Esophagus squamous epithelium (tissue), 5 donors: ENCODE results near the gene GLRX3. TPM values are rescaled to one million over a fixed set of nuclear protein-coding genes. Genes with fewer than 3 reads are reported as not detected.
"Not testable (repeated sequence)": the region's sequence is repeated elsewhere in the genome, so short reads cannot be mapped to it uniquely, and the experiment has no call there.

ENCODE experiments used
- DNase-seq: peaks from one replicate; lab custom pipeline; 2025; lab: John Stamatoyannopoulos, UW
- H3K27ac ChIP-seq, 4 donors: fragments of 200-600 bp; sonication (generic); one replicate each; pipeline ENCODE4 v1.5.1; 2016 to 2019; ENCODE audit warnings: mild to moderate bottlenecking in 1 of 4
- H3K27me3 ChIP-seq, 4 donors: fragments of 200-600 bp; sonication (generic); 1 replicate in 3 of 4; 2 replicates in 1 of 4; pipeline versions ENCODE4 v1.5.1 to v1.6.0; 2017 to 2021; ENCODE audit warnings: antibody characterized with exemption in 1 of 4
- H3K36me3 ChIP-seq, 3 donors: fragments of 200-600 bp; sonication (generic); one replicate each; pipeline ENCODE4 v1.5.1; 2016 to 2019
- H3K4me1 ChIP-seq, 3 donors: fragments of 200-600 bp; sonication (generic); one replicate each; pipeline ENCODE4 v1.5.1; 2017 to 2019
- H3K4me3 ChIP-seq, 4 donors: fragments of 200-600 bp; sonication (generic); 1 replicate in 3 of 4; 2 replicates in 1 of 4; pipeline ENCODE4 v1.5.1; 2016 to 2019; ENCODE audit warnings: mild to moderate bottlenecking in 2 of 4, moderate library complexity in 1 of 4
- H3K9me3 ChIP-seq, 3 donors: fragments of 200-600 bp; sonication (generic); one replicate each; pipeline ENCODE4 v1.5.1; 2016 to 2019
- POLR2A ChIP-seq, 4 donors: fragments of 450-650 bp; IDR thresholded peaks; one replicate each; pipeline ENCODE4 v1.6.1; 2017; ENCODE audit warnings: antibody characterized with exemption in 4 of 4, mild to moderate bottlenecking in 4 of 4, moderate library complexity in 3 of 4
- WGBS, 2 donors: methylation state at CpG; one replicate each; pipeline ENCODE4 v1.1.5; 2018; 5-methylcytosine and 5-hydroxymethylcytosine counted together
- intact Hi-C: fragments of 100-400 bp; cut with DNase I; formaldehyde crosslinking; loops from one replicate; pipeline ENCODE4 v1.15.0; 2022
- total RNA-seq, 4 donors: library from RNA; depleted of rRNA; stranded (reverse); fragments of >200 nt; gene quantifications; one replicate each; pipeline ENCODE4 v1.1.0, GENCODE V29; 2016
- TF ChIP-seq, protein P1 (sequence below), 6 experiments: fragments of 450-650 bp in 4 of 6; fragments of 200-600 bp in 2 of 6; sonication (generic) in 2 of 6; IDR thresholded peaks; one replicate each; pipeline ENCODE4 v1.5.1; 2016 to 2019; ENCODE audit warnings: antibody characterized with exemption in 6 of 6, mild to moderate bottlenecking in 4 of 6, moderate library complexity in 4 of 6
- donor health status: DM: yes; HTN: yes; CAD: no.

The GLRX3 gene
- total RNA-seq, 4 donors from 2014 or later, result 48.5 to 115 (median 81.8) TPM

DNA sequence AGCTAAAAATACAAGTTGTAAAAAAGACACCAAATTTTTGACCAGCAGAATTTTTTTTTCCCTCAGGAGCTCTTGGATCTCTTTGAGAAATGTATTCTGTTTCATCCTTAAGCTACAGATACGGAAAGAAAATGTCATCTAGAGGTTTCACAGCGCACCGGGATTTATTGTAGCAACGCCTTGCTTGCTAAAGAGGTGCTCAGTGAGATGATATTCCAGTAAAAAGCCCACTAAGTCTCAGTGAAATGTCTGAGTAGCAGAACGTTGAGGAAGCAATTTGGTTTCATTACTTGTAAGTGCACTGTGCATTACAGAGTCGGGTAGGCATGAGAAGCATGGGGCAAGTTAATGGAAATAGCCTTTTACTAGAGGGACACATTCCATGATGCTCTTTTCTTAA lies 62.5 kb downstream of the GLRX3 start:
- Histone ChIP-seq H3K27ac (no peak overlapping the region), H3K4me3 (no peak overlapping the region), H3K27me3 (peaks cover 0 to 16% (median 0%) of the 10 kb centered on the region in 4 donors), H3K4me1 (peaks cover 0 to 8% (median 0%) of the 10 kb centered on the region in 3 donors), H3K36me3 (no peaks in the 10 kb centered on the region), H3K9me3 (no peaks in the 10 kb centered on the region)
- intact Hi-C loops, result no loop called here
- WGBS, 2 donors, result 78 to 86% methylated on average over 6 of the region's 6 CpGs
- TF ChIP-seq, protein P1, sequence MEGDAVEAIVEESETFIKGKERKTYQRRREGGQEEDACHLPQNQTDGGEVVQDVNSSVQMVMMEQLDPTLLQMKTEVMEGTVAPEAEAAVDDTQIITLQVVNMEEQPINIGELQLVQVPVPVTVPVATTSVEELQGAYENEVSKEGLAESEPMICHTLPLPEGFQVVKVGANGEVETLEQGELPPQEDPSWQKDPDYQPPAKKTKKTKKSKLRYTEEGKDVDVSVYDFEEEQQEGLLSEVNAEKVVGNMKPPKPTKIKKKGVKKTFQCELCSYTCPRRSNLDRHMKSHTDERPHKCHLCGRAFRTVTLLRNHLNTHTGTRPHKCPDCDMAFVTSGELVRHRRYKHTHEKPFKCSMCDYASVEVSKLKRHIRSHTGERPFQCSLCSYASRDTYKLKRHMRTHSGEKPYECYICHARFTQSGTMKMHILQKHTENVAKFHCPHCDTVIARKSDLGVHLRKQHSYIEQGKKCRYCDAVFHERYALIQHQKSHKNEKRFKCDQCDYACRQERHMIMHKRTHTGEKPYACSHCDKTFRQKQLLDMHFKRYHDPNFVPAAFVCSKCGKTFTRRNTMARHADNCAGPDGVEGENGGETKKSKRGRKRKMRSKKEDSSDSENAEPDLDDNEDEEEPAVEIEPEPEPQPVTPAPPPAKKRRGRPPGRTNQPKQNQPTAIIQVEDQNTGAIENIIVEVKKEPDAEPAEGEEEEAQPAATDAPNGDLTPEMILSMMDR (IDR thresholded peaks at IDR 0.05), result no peak
- no peak for TF ChIP-seq POLR2A (IDR thresholded peaks at IDR 0.05)
- DNase-seq, result no peak

DNA sequence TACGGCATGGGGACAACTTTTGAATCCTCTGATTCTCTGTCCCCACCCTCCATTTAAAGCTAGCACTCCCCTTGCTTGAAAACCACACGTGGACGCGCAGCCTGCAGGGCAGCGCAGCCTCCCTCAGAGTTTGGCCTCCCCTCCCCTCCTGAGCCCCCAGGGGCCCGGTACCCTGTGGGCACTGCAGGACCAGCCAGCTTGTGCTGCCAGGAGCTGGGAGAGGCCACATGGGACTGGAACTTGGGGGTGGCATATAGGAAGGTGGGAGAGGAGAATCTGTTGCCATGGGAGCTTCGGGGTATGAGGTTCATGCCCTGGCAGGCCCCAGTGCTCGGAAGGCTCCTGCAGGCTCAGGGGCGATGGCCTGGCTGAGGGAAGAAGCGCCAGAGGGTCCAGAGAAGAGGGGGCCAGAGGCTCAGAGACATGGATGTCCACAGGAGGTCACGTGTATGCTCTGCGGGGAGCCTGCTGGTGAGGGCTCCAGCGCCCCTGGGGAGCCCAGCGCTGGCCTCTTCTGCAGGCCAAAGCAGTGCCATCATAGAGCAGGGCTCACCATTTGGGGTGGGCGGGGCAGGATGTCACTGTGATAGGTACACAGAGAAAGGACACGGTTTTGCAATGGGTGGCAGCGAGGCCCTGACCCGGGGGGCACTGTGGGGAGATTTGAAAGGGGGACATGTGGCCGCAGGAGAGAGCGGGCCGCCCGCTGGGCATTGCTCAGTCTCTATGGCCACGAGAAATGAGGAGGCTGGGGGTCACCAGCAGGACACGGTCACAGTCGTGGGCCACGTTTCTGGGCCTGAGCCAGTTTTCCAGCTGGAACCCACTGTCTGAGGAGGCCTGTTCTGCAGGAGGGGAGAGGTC lies 64.2 kb downstream of the GLRX3 start:
- no peak for DNase-seq
- H3K4me1 ChIP-seq, result peaks cover 0 to 8% (median 0%) of the 10 kb centered on the region in 3 donors
- intact Hi-C loops, result no loop called here
- WGBS, 2 donors, result 75 to 87% methylated on average over 9 to 17 of the region's 26 CpGs
- TF ChIP-seq POLR2A (IDR thresholded peaks at IDR 0.05), result no peak
- TF ChIP-seq, protein P1 (IDR thresholded peaks at IDR 0.05), result no peak
- no peaks in the 10 kb centered on the region for H3K36me3 ChIP-seq
- no peak overlapping the region for H3K27ac ChIP-seq
- no peaks in the 10 kb centered on the region for H3K9me3 ChIP-seq
- H3K27me3 ChIP-seq, result peaks cover 0 to 16% (median 0%) of the 10 kb centered on the region in 4 donors
- H3K4me3 ChIP-seq, result no peak overlapping the region

GRCh38 chr10:130201043-130201380 lies 64.8 kb downstream of the GLRX3 start:
- no peak overlapping the region for H3K4me3 ChIP-seq
- intact Hi-C loops, result no loop called here
- 73 to 91% methylated on average over 5 of the region's 8 CpGs for WGBS, 2 donors
- DNase-seq, result no peak
- H3K27ac ChIP-seq, result no peak overlapping the region
- peaks cover 0 to 16% (median 0%) of the 10 kb centered on the region in 4 donors for H3K27me3 ChIP-seq
- peaks cover 0 to 8% (median 0%) of the 10 kb centered on the region in 3 donors for H3K4me1 ChIP-seq
- no peak for TF ChIP-seq POLR2A (IDR thresholded peaks at IDR 0.05)
- TF ChIP-seq, protein P1 (IDR thresholded peaks at IDR 0.05), result no peak
- no peaks in the 10 kb centered on the region for H3K36me3 ChIP-seq
- H3K9me3 ChIP-seq, result no peaks in the 10 kb centered on the region

- DNase-seq, H3K4me3 ChIP-seq, H3K9me3 ChIP-seq, H3K4me1 ChIP-seq, H3K36me3 ChIP-seq, intact Hi-C loops, H3K27ac ChIP-seq: not testable (repeated sequence)
- peaks cover 0 to 16% (median 0%) of the 10 kb centered on the region in 4 donors for H3K27me3 ChIP-seq
- 39 to 41% methylated on average over 4 of the region's 4 CpGs for WGBS, 2 donors
Observed at GRCh38 chr10:130202150-130202549, 66.0 kb downstream of the GLRX3 start.

DNA sequence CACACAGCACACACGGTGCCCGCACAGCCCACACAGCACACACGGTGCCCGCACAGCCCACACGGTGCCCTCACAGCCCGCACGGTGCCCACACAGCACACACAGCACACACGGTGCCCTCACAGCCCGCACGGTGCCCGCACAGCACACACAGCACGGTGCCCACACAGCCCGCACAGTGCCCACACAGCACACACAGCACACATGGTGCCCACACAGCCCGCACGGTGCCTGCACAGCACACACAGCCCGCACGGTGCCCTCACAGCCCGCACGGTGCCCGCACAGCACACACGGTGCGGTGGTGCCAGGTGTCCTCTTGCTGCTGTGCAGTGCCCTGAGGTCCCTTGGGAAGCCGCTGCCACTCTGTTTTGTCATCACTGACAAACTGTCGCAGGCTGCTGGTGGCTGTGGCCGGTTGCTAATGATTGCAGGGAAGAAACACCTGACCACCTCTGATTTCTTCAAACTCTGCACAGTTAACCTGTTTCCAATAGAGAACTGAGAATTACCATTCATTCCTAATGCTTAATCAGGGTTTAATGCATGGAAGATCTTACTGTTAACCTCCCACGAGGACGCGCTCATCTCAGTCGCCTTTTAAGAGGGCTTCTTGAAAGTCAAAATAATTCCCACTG lies 66.9 kb downstream of the GLRX3 start:
- peaks cover 0 to 8% (median 0%) of the 10 kb centered on the region in 3 donors for H3K4me1 ChIP-seq
- H3K36me3 ChIP-seq, result no peaks in the 10 kb centered on the region
- intact Hi-C loops, result no loop called here
- TF ChIP-seq POLR2A (IDR thresholded peaks at IDR 0.05), result no peak
- TF ChIP-seq, protein P1 (IDR thresholded peaks at IDR 0.05), result no peak
- no peak overlapping the region for H3K27ac ChIP-seq
- H3K9me3 ChIP-seq, result no peaks in the 10 kb centered on the region
- H3K27me3 ChIP-seq, result peaks cover 0 to 16% (median 0%) of the 10 kb centered on the region in 4 donors
- WGBS, 2 donors, result 60 to 65% methylated on average over 15 to 18 of the region's 29 CpGs
- no peak for DNase-seq
- H3K4me3 ChIP-seq, result no peak overlapping the region
